ENCODE results near the gene TEX26.

The TEX26 gene

DNA sequence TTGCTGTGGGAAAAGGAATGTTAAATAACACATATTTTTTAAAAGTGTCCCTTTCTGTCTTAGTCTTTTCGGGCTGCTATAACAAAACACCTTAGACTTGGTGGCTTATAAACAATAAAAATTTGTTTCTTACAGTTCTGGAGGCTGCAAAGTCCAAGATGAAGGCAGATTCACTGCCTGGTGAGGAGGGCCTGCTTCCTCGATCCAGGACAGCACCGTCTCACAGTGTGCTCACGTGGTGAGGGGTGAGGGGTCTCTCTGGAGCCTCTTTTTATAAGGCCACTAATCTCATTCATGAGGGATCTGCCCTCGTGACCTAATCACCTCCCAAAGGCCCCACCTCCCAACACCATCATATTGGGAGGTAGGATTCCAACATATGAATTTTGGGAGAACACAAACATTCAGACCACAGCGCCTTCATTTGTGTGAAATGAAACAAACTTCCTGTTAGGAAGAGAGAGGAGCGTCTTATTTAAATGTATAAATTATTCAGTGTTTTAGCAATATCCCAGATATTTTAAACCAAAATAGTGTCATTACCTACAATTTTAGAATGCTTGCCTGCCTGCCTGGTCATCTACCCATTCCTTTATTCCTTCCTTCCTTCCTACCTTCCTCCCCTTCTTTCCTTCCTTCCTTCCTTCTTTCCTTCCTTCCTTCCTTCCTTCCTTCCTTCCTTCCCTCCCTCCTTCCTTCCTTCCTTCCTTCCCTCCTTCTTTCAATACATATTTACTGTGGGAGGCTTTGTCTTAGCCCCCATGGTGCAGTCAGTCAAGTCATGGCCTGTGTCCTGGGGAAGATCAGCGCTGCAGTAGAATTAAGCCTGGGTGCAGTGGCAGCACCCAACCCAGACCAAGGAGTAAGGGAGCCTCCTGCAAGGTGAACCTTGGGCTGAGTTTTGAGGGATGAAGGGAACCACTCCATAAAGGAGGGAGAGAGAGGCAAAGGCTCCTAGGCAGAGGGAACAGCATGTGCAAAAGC, 84.2 kb downstream of the TEX26 start:
- no peak for DNase-seq

DNA sequence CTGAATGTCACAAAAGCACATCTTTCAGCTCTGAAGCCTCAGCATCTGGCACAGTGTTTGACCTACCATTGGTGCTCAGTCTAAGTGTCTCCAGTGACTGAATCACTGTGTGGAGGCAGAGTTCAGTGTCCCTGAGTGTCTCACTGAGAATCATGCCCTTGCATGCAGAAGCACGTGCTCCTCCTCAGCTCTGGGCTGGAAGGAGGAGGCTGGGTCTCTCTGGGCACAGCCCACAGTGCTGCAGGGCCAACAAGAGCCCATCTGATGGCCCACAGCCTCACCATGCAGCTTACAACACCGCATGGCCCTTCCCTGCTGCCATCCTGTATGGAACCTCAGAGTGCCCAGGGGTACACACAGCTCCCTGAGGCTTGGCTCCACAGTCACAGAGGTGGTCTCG, 86.1 kb downstream of the TEX26 start:
- DNase-seq, result no peak

DNA sequence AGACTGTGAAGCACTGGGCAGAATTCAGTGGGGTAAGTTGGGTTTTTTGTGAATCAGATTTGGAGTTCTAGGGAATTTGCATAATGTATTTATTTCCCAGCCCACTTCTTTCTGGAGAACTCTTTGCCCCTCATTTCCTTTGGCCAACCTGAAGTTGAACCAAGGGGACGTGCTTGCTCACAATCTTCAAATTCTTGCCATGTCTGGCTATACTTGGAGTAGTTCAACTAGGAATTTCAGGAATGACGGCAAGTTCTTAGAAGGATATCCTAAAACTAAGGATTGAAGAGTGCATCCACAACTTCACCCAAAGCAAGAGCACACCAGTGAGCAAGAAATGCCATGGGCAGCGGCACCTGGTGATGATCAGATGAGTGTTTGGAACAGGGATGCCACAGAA, 88.5 kb downstream of the TEX26 start:
- DNase-seq, result no peak

DNA sequence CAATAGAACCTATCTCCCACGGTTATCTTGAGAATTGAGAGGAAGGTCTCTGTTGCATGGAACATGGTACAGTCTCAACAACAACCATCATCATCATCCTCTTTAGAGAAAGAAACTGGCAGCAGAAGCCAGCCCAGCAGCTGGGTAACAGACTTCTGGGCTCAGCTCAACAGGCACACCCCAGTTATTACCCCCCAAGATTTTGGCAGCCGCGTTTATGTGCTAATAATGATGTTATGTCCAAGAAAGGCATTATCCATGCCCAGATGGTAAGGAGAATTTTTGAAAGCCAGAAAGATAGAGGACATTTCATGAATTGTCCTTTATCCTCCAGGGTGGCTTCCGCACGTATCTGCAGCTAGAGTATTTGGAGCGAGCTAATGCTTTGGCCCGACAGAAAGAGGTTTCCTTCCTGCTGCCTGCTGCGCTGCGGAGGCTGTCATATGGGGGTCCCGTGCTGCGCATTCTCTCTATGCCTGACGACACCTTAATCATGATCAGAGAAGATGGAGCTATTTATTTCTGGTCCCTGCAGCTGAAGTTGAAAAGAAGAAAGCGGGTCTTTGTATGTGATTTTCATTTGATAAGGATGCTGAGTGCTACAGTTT, 89.9 kb downstream of the TEX26 start:
- no peak for DNase-seq

DNA sequence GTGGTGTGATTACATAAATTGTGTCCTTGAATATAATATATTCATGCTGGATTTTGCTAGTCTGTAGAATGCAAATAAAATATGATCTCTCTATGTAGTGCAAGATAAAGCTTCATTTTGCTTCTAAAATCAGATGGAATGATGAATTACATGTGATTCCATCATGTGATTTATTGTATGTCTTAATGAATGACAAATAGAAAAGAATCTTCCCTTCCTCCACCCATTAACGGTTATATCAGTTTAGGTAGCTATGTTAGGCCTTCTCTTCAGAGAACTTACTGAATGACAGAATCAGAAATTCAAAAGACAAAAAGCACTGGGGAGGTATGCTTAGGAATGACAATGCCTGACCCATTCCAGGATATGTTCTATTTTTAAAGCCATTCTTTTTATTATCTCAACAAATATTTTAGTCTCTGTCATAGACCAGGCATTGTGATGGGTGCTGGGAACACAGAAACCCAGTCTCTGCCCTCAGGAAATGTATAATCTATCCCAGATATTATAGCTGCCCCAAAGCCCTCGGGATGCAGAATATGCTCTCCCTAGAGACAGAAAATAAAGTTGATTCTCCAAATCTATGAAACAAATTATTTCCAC, 90.6 kb downstream of the TEX26 start:
- DNase-seq, result no peak

Measured in fibroblast of skin of right quadriceps (primary cell).